Measurements from ENCODE around the gene ABCG5.

GRCh38 chr2:43845181-43845580 is 6.5 kb upstream of the ABCG5 start:
- TF ChIP-seq YY1 (IDR thresholded peaks at IDR 0.05; ENCODE audit: insufficient read depth, insufficient read length) (no peak), SUZ12 (IDR thresholded peaks at IDR 0.05; ENCODE audit: extremely low read depth, insufficient read depth, insufficient read length) (no peak), ZNF274 (IDR thresholded peaks at IDR 0.05; ENCODE audit: low read depth, low read length) (no peak)

Measured in NT2/D1 (cell line).